HCT116 (cell line): Measurements from ENCODE around the gene LIMA1. TPM values are rescaled to one million over a fixed set of nuclear protein-coding genes. Genes with fewer than 3 reads are reported as not detected.

Source experiments
- ATAC-seq: fragments of 200-7000 bp; cut with Tn5 transposase; 2 replicates; pipeline ENCODE4 v1.9.1; 2020; ENCODE audit warnings: mild to moderate bottlenecking, moderate library complexity
- BruUV-seq: library from RNA; stranded (reverse); fragments of 400-500 nt; replicated peaks from 2 replicates; lab custom pipeline; 2021; lab: Mats Ljungman, UMichigan
- CTCF ChIA-PET: fragments of 300-600 bp; sonication (Branson Sonifier 250); formaldehyde crosslinking; loops from one replicate; lab custom pipeline; 2021; ENCODE audit warnings: antibody characterized with exemption; lab: Charles Lee
- POLR2A ChIA-PET: fragments of 300-600, 350-600 bp; sonication (Branson Sonifier 250); formaldehyde crosslinking; loops from one replicate; lab custom pipeline; 2021; ENCODE audit warnings: antibody characterized with exemption; lab: Charles Lee
- RAD21 ChIA-PET, 2 experiments: fragments of 300-600 bp; sonication (Branson Sonifier 250); formaldehyde crosslinking; loops; one replicate each; lab custom pipeline; 2023; ENCODE audit warnings: low total read pairs in 2 of 2; ENCODE audit not compliant: uncharacterized antibody in 2 of 2, unreplicated experiment in 2 of 2, low non-redundant PET in 1 of 2; lab: Charles Lee
- DNase-seq: peaks from one replicate; pipeline ENCODE4 v3.0.0-alpha.2; 2010; ENCODE audit warnings: low read depth, low spot score
- H2AFZ ChIP-seq: fragments of 200-600 bp; shearing (Covaris generic), sonication (generic); 2 replicates; pipeline ENCODE4 v1.6.1; 2017; ENCODE audit warnings: low read depth, mixed run types, mixed read lengths, antibody characterized with exemption, low read length; ENCODE audit not compliant: poor library complexity, severe bottlenecking
- H3K27ac ChIP-seq: 2 replicates; pipeline ENCODE4 v1.5.1; 2012; ENCODE audit warnings: low read depth, low read length
- H3K27me3 ChIP-seq: fragments of 200-600 bp; sonication (generic); 2 replicates; pipeline ENCODE4 v1.6.1; 2016; ENCODE audit warnings: mixed run types, low read length, mixed read lengths; ENCODE audit not compliant: insufficient read depth
- H3K36me3 ChIP-seq, 2 experiments: fragments of 200-500 bp in 1 of 2; fragments of 200-600 bp in 1 of 2; sonication (Bioruptor generic) in 1 of 2; sonication (generic) in 1 of 2; 2 replicates each; pipeline versions ENCODE4 v1.5.1 to v1.6.1; 2014 to 2016; ENCODE audit warnings: low read length in 2 of 2, inconsistent platforms in 1 of 2, mixed read lengths in 1 of 2, mixed run types in 1 of 2; ENCODE audit not compliant: insufficient read depth in 2 of 2, control insufficient read depth in 1 of 2
- H3K4me1 ChIP-seq, 2 experiments: fragments of 200-600 bp in 1 of 2; sonication (generic) in 1 of 2; 2 replicates each; pipeline versions ENCODE4 v1.5.1 to v1.6.1; 2012 to 2017; ENCODE audit warnings: low read length in 2 of 2, inconsistent platforms in 1 of 2, mild to moderate bottlenecking in 1 of 2, mixed read lengths in 1 of 2, mixed run types in 1 of 2, moderate library complexity in 1 of 2; ENCODE audit not compliant: insufficient read depth in 2 of 2, control insufficient read depth in 1 of 2
- H3K4me2 ChIP-seq: fragments of 200-600 bp; sonication (generic); 2 replicates; pipeline ENCODE4 v1.6.1; 2017; ENCODE audit warnings: mixed run types, low read length, mixed read lengths
- H3K4me3 ChIP-seq, 2 experiments: fragments of 200-600 bp in 1 of 2; sonication (generic) in 1 of 2; replicated peaks in 1 of 2; 2 replicates each; pipeline ENCODE4 v1.5.1; 2011 to 2016; ENCODE audit warnings: low read length in 2 of 2, control low read depth in 1 of 2, low read depth in 1 of 2, mild to moderate bottlenecking in 1 of 2, mixed read lengths in 1 of 2, mixed run types in 1 of 2
- H3K79me2 ChIP-seq: fragments of 200-600 bp; sonication (generic); 2 replicates; pipeline ENCODE4 v1.6.1; 2017; ENCODE audit warnings: mild to moderate bottlenecking, mixed run types, low read length, moderate library complexity, mixed read lengths; ENCODE audit not compliant: insufficient read depth
- H3K9ac ChIP-seq: fragments of 200-600 bp; sonication (generic); 2 replicates; pipeline ENCODE4 v1.6.1; 2016; ENCODE audit warnings: low read length, mixed read lengths
- H3K9me2 ChIP-seq: fragments of 200-600 bp; sonication (generic), shearing (Covaris generic); 2 replicates; pipeline ENCODE4 v1.6.1; 2017; ENCODE audit warnings: mixed run types, mild to moderate bottlenecking, moderate library complexity; ENCODE audit not compliant: insufficient read depth
- H3K9me3 ChIP-seq, 2 experiments: fragments of 200-500 bp in 1 of 2; fragments of 200-600 bp in 1 of 2; sonication (Bioruptor generic) in 1 of 2; sonication (generic) in 1 of 2; 2 replicates each; pipeline ENCODE4 v1.6.1; 2014 to 2017; ENCODE audit warnings: low read length in 2 of 2, mixed read lengths in 2 of 2, inconsistent platforms in 1 of 2, low read depth in 1 of 2, mild to moderate bottlenecking in 1 of 2, mixed run types in 1 of 2, moderate library complexity in 1 of 2; ENCODE audit not compliant: control insufficient read depth in 1 of 2, insufficient read depth in 1 of 2
- H4K20me1 ChIP-seq: fragments of 200-600 bp; sonication (generic), shearing (Covaris generic); 2 replicates; pipeline ENCODE4 v1.6.1; 2017; ENCODE audit warnings: mixed run types, mild to moderate bottlenecking, moderate library complexity; ENCODE audit not compliant: insufficient read depth
- ATF3 ChIP-seq: IDR thresholded peaks from 2 replicates; pipeline ENCODE4 v1.6.1; 2012
- CBX3 ChIP-seq: IDR thresholded peaks from 2 replicates; pipeline ENCODE4 v1.6.1; 2012; ENCODE audit warnings: low read depth
- CEBPB ChIP-seq: IDR thresholded peaks from 2 replicates; pipeline ENCODE4 v1.6.1; 2012; ENCODE audit warnings: low read depth
- CTCF ChIP-seq, 3 experiments: fragments of 200-600 bp in 1 of 3; sonication (generic) in 1 of 3; IDR thresholded peaks in 2 of 3; conservative IDR thresholded peaks in 1 of 3; 2 replicates each; pipeline ENCODE4 v1.5.1; 2012 to 2017; ENCODE audit warnings: low read depth in 2 of 3, low read length in 2 of 3, antibody characterized with exemption in 1 of 3, borderline replicate concordance in 1 of 3, control low read depth in 1 of 3, mild to moderate bottlenecking in 1 of 3, mixed read lengths in 1 of 3, mixed run types in 1 of 3, moderate library complexity in 1 of 3; ENCODE audit not compliant: insufficient read depth in 1 of 3
- ELF1 ChIP-seq: IDR thresholded peaks from 2 replicates; pipeline ENCODE4 v1.6.1; 2012; ENCODE audit warnings: low read depth, borderline replicate concordance
- EZH2 ChIP-seq: fragments of 200-600 bp; sonication (generic); IDR thresholded peaks from 2 replicates; pipeline ENCODE4 v1.6.1; 2017; ENCODE audit warnings: antibody characterized with exemption, mixed run types
- FOSL1 ChIP-seq: IDR thresholded peaks from 2 replicates; pipeline ENCODE4 v1.6.1; 2012; ENCODE audit warnings: low read depth
- JUND ChIP-seq: IDR thresholded peaks from 2 replicates; pipeline ENCODE4 v1.6.1; 2012
- POLR2A ChIP-seq: IDR thresholded peaks from 2 replicates; pipeline ENCODE4 v1.7.0; 2011; ENCODE audit warnings: borderline replicate concordance; ENCODE audit not compliant: insufficient read depth, insufficient read length; ENCODE audit errors: extremely low read depth
- POLR2AphosphoS5 ChIP-seq: IDR thresholded peaks from 2 replicates; pipeline ENCODE4 v1.6.1; 2011; ENCODE audit warnings: mild to moderate bottlenecking, low read depth, low read length, moderate library complexity
- RAD21 ChIP-seq: IDR thresholded peaks from 2 replicates; pipeline ENCODE4 v1.6.1; 2012; ENCODE audit warnings: low read depth, mild to moderate bottlenecking
- REST ChIP-seq: IDR thresholded peaks from 2 replicates; pipeline ENCODE4 v1.6.1; 2012; ENCODE audit warnings: low read depth
- SRF ChIP-seq: IDR thresholded peaks from 2 replicates; pipeline ENCODE4 v1.6.1; 2012; ENCODE audit warnings: low read depth
- TCF7L2 ChIP-seq: IDR thresholded peaks from 2 replicates; pipeline ENCODE4 v1.7.0; 2011; ENCODE audit warnings: borderline replicate concordance, inconsistent platforms; ENCODE audit not compliant: insufficient read depth, insufficient read length; ENCODE audit errors: extremely low read depth
- YY1 ChIP-seq: IDR thresholded peaks from 2 replicates; pipeline ENCODE4 v1.6.1; 2011; ENCODE audit warnings: low read length, low read depth, moderate library complexity, mild to moderate bottlenecking; ENCODE audit not compliant: insufficient replicate concordance; ENCODE audit errors: extremely low read depth
- ZBTB33 ChIP-seq: IDR thresholded peaks from 2 replicates; pipeline ENCODE4 v1.6.1; 2011; ENCODE audit warnings: mild to moderate bottlenecking, low read length, moderate library complexity; ENCODE audit not compliant: insufficient replicate concordance; ENCODE audit errors: extremely low read depth
- ZFX ChIP-seq: fragments of 450-650 bp; IDR thresholded peaks from 2 replicates; pipeline ENCODE4 v1.6.1; 2017
- ZNF274 ChIP-seq: fragments of 200-500 bp; sonication (Bioruptor generic); IDR thresholded peaks from 2 replicates; pipeline ENCODE4 v1.6.1; 2014; ENCODE audit warnings: mild to moderate bottlenecking, low read depth, low read length, inconsistent platforms
- intact Hi-C: fragments of 100-400 bp; cut with micrococcal nuclease; formaldehyde crosslinking; loops from 2 replicates; pipeline ENCODE4 v1.10.0; 2022
- total RNA-seq: library from RNA; stranded (reverse); gene quantifications from one replicate; pipeline ENCODE4 v1.2.1, GENCODE V29; 2021; ENCODE audit not compliant: unreplicated experiment

LIMA1 gene
- total RNA-seq, 1 experiment from 2014 or later: 79.6 TPM

GRCh38 chr12:50184261-50184660, 99.1 kb downstream of the LIMA1 start:
- ChIA-PET POLR2A (no interaction called here), CTCF (no interaction called here), RAD21 (no interaction called here)
- H3K9me2 ChIP-seq: no peaks in the 10 kb centered on the region
- H3K9ac ChIP-seq: no peak overlapping the region
- 0 out of 2 replicates have a peak, but pooled peaks cover 4% of the 10 kb centered on the region for H4K20me1 ChIP-seq
- H3K4me1 ChIP-seq: no peaks in the 10 kb centered on the region
- intact Hi-C loops: loop anchor here (10.0 kb wide), 1 partner anchor 409 kb away; no protein-coding TSS in a partner anchor
- no peak overlapping the region for H3K27ac ChIP-seq
- H3K4me3 ChIP-seq: no peak overlapping the region
- no peaks in the 10 kb centered on the region for H3K27me3 ChIP-seq
- ATAC-seq (no peak), DNase-seq (no peak)
- TF ChIP-seq ZBTB33 (no peak), CEBPB (no peak), POLR2AphosphoS5 (no peak), SRF (no peak), JUND (no peak), EZH2 (no peak), CTCF (IDR thresholded peaks at IDR 0.05 in 2 of 3, conservative IDR thresholded peaks at IDR 0.05 in 1 of 3; ENCODE audit: borderline replicate concordance in 1 of 3, insufficient read depth in 1 of 3, low read depth in 2 of 3, low read length in 2 of 3) (no peak), REST (no peak), CBX3 (no peak), TCF7L2 (no peak), ATF3 (no peak), RAD21 (no peak), ZFX (no peak), FOSL1 (no peak), POLR2A (no peak), ZNF274 (no peak), ELF1 (no peak), YY1 (no peak)
- TF ChIP-seq, all 23 proteins: peak for 0
- Histone ChIP-seq H2AFZ (no peak overlapping the region), H3K9me3 (no peaks in the 10 kb centered on the region), H3K4me2 (no peak overlapping the region), H3K79me2 (no peaks in the 10 kb centered on the region), H3K36me3 (peaks cover 0 to 22% of the 10 kb centered on the region in 2 experiments; a peak in 1 of 4 replicates)
- BruUV-seq: no TSS peak
